Neural cell (in vitro differentiated cells): Measurements from ENCODE around the gene CHRM1. TPM values are rescaled to one million over a fixed set of nuclear protein-coding genes. Genes with fewer than 3 reads are reported as not detected.

Experiments used
- H2AFZ ChIP-seq: fragments of 200-600, 300-800 bp; sonication (generic), shearing (Covaris generic); 2 replicates; pipeline ENCODE4 v1.6.0; 2014; ENCODE audit warnings: low read depth, mild to moderate bottlenecking, antibody characterized with exemption, low read length, moderate library complexity
- H3F3A ChIP-seq: fragments of 200-600 bp; shearing (Covaris generic); 2 replicates; pipeline ENCODE4 v1.6.1; 2016; ENCODE audit warnings: mild to moderate bottlenecking, moderate library complexity, mixed read lengths, antibody characterized with exemption, low read length; ENCODE audit not compliant: insufficient read depth, poor library complexity, severe bottlenecking
- H3K27ac ChIP-seq: fragments of 200-600, 300-800 bp; sonication (generic), shearing (Covaris generic); 2 replicates; pipeline ENCODE4 v1.5.1; 2014; ENCODE audit warnings: mild to moderate bottlenecking, low read length, moderate library complexity
- H3K27me3 ChIP-seq: fragments of 300-800, 200-600 bp; sonication (generic), shearing (Covaris generic); 2 replicates; pipeline ENCODE4 v1.6.0; 2014; ENCODE audit warnings: mild to moderate bottlenecking, low read depth, low read length, moderate library complexity; ENCODE audit not compliant: insufficient read depth
- H3K36me3 ChIP-seq: fragments of 300-800, 200-600 bp; sonication (generic), shearing (Covaris generic); 2 replicates; pipeline ENCODE4 v1.5.1; 2014; ENCODE audit warnings: mild to moderate bottlenecking, antibody characterized with exemption, low read length, moderate library complexity; ENCODE audit not compliant: insufficient read depth
- H3K4me2 ChIP-seq: fragments of 300-800, 200-600 bp; sonication (generic), shearing (Covaris generic); 2 replicates; pipeline ENCODE4 v1.6.0; 2014; ENCODE audit warnings: mild to moderate bottlenecking, low read length
- H3K4me3 ChIP-seq: fragments of 300-800, 200-600 bp; sonication (generic), shearing (Covaris generic); 2 replicates; pipeline ENCODE4 v1.5.1; 2014; ENCODE audit warnings: mild to moderate bottlenecking, low read length, moderate library complexity
- H3K79me2 ChIP-seq: fragments of 200-600 bp; shearing (Covaris generic); replicated peaks from 2 replicates; pipeline ENCODE4 v1.6.0; 2014; ENCODE audit warnings: mild to moderate bottlenecking, low read length, moderate library complexity; ENCODE audit not compliant: insufficient read depth
- H3K9ac ChIP-seq: fragments of 300-800, 200-600 bp; sonication (generic), shearing (Covaris generic); 2 replicates; pipeline ENCODE4 v1.6.1; 2016; ENCODE audit warnings: mild to moderate bottlenecking, low read length, mixed read lengths
- H3K9me2 ChIP-seq: fragments of 200-600 bp; shearing (Covaris generic); 2 replicates; pipeline ENCODE4 v1.6.1; 2016; ENCODE audit warnings: mild to moderate bottlenecking, low read length, mixed read lengths; ENCODE audit not compliant: insufficient read depth
- H3K9me3 ChIP-seq: fragments of 200-600, 300-800 bp; sonication (generic), shearing (Covaris generic); 2 replicates; pipeline ENCODE4 v1.6.1; 2016; ENCODE audit warnings: mild to moderate bottlenecking, mixed run types, low read length, moderate library complexity, mixed read lengths
- H4K20me1 ChIP-seq: fragments of 200-600 bp; shearing (Covaris generic); 2 replicates; pipeline ENCODE4 v1.6.1; 2016; ENCODE audit warnings: mild to moderate bottlenecking, mixed run types; ENCODE audit not compliant: insufficient read depth
- CTCF ChIP-seq: fragments of 450-650 bp; IDR thresholded peaks from 2 replicates; pipeline ENCODE4 v1.5.1; 2014; ENCODE audit warnings: antibody characterized with exemption, mild to moderate bottlenecking, moderate library complexity; ENCODE audit not compliant: poor library complexity, severe bottlenecking
- EP300 ChIP-seq: fragments of 450-650 bp; conservative IDR thresholded peaks from 2 replicates; pipeline ENCODE4 v1.6.1; 2014; ENCODE audit warnings: antibody characterized with exemption, mild to moderate bottlenecking, moderate library complexity; ENCODE audit not compliant: poor library complexity, severe bottlenecking
- EZH2 ChIP-seq: fragments of 200-600, 300-800 bp; shearing (Covaris generic), sonication (generic); IDR thresholded peaks from 2 replicates; pipeline ENCODE4 v1.6.1; 2014; ENCODE audit warnings: antibody characterized with exemption, low read length, borderline replicate concordance, mild to moderate bottlenecking; ENCODE audit not compliant: insufficient read depth, poor library complexity, severe bottlenecking
- MXI1 ChIP-seq: fragments of 450-650 bp; conservative IDR thresholded peaks from 2 replicates; pipeline ENCODE4 v1.6.1; 2014; ENCODE audit warnings: antibody characterized with exemption, mild to moderate bottlenecking; ENCODE audit not compliant: poor library complexity, severe bottlenecking
- POLR2AphosphoS5 ChIP-seq: IDR thresholded peaks from 2 replicates; pipeline ENCODE4 v1.6.1; 2012
- RAD21 ChIP-seq: fragments of 450-650 bp; conservative IDR thresholded peaks from 2 replicates; pipeline ENCODE4 v1.6.1; 2014; ENCODE audit warnings: antibody characterized with exemption, mild to moderate bottlenecking, moderate library complexity
- SMC3 ChIP-seq: fragments of 450-650 bp; conservative IDR thresholded peaks from 2 replicates; pipeline ENCODE4 v1.6.1; 2014; ENCODE audit warnings: antibody characterized with exemption, mild to moderate bottlenecking, moderate library complexity; ENCODE audit not compliant: poor library complexity
- TAF1 ChIP-seq: IDR thresholded peaks from 2 replicates; pipeline ENCODE4 v1.6.1; 2012; ENCODE audit warnings: low read depth
- polyA plus RNA-seq: library from polyadenylated mRNA; depleted of rRNA; stranded (reverse); fragments of >200 nt; gene quantifications from 2 replicates; pipeline ENCODE4 v1.2.3, GENCODE V29; 2014
- TF ChIP-seq, protein P1 (sequence below): IDR thresholded peaks from 2 replicates; pipeline ENCODE4 v1.6.1; 2012; ENCODE audit warnings: borderline replicate concordance

Gene CHRM1
- polyA plus RNA-seq, 1 donor from 2014 or later: not detected

DNA sequence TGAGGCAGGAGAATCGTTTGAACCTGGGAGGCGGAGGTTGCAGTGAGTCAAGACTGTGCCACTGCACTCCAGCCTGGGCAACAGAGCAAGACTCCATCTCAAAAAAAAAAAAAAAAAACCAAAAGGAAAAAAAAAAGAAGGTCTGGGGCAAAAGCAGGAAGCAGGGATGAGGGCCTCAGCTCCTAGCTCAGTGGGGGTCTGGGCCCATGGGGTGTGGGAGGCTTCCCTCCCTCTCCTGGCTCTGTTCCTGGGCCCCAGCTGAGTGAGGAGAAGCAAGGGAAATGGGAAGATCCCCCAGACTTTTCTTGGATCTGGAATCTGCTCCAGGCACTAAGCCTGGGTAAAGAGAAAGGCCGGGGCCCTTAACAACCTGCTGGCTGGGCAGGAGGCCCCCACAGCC, 8.9 kb downstream of the CHRM1 start:
- H3K27me3 ChIP-seq: no peaks in the 10 kb centered on the region
- no peaks in the 10 kb centered on the region for H3K79me2 ChIP-seq
- H3K27ac ChIP-seq: no peak overlapping the region
- H2AFZ ChIP-seq: no peak overlapping the region
- no peaks in the 10 kb centered on the region for H3K9me3 ChIP-seq
- no peaks in the 10 kb centered on the region for H3F3A ChIP-seq
- no peaks in the 10 kb centered on the region for H4K20me1 ChIP-seq
- no peak overlapping the region for H3K9ac ChIP-seq
- H3K4me2 ChIP-seq: no peak overlapping the region
- H3K4me3 ChIP-seq: no peak overlapping the region
- H3K36me3 ChIP-seq: no peaks in the 10 kb centered on the region
- H3K9me2 ChIP-seq: no peaks in the 10 kb centered on the region
- no peak for TF ChIP-seq MXI1
- TF ChIP-seq SMC3: no peak
- no peak for TF ChIP-seq CTCF
- no peak for TF ChIP-seq EZH2
- TF ChIP-seq POLR2AphosphoS5: no peak
- TF ChIP-seq, protein P1, sequence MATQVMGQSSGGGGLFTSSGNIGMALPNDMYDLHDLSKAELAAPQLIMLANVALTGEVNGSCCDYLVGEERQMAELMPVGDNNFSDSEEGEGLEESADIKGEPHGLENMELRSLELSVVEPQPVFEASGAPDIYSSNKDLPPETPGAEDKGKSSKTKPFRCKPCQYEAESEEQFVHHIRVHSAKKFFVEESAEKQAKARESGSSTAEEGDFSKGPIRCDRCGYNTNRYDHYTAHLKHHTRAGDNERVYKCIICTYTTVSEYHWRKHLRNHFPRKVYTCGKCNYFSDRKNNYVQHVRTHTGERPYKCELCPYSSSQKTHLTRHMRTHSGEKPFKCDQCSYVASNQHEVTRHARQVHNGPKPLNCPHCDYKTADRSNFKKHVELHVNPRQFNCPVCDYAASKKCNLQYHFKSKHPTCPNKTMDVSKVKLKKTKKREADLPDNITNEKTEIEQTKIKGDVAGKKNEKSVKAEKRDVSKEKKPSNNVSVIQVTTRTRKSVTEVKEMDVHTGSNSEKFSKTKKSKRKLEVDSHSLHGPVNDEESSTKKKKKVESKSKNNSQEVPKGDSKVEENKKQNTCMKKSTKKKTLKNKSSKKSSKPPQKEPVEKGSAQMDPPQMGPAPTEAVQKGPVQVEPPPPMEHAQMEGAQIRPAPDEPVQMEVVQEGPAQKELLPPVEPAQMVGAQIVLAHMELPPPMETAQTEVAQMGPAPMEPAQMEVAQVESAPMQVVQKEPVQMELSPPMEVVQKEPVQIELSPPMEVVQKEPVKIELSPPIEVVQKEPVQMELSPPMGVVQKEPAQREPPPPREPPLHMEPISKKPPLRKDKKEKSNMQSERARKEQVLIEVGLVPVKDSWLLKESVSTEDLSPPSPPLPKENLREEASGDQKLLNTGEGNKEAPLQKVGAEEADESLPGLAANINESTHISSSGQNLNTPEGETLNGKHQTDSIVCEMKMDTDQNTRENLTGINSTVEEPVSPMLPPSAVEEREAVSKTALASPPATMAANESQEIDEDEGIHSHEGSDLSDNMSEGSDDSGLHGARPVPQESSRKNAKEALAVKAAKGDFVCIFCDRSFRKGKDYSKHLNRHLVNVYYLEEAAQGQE: no peak
- TF ChIP-seq EP300: no peak
- no peak for TF ChIP-seq RAD21
- no peak for TF ChIP-seq TAF1

- Histone ChIP-seq H3K4me3 (no peak overlapping the region), H3K36me3 (no peaks in the 10 kb centered on the region), H3K9me3 (no peaks in the 10 kb centered on the region), H3K4me2 (no peak overlapping the region), H4K20me1 (no peaks in the 10 kb centered on the region), H3K27me3 (no peaks in the 10 kb centered on the region), H3F3A (no peaks in the 10 kb centered on the region), H3K27ac (no peak overlapping the region), H3K79me2 (no peaks in the 10 kb centered on the region), H3K9me2 (no peaks in the 10 kb centered on the region), H3K9ac (no peak overlapping the region), H2AFZ (no peak overlapping the region)
- TF ChIP-seq CTCF (no peak), EZH2 (no peak), POLR2AphosphoS5 (no peak), SMC3 (no peak), EP300 (no peak), MXI1 (no peak), RAD21 (no peak), TAF1 (no peak)
- TF ChIP-seq, protein P1: no peak
These were observed 9.7 kb downstream of the CHRM1 start for GRCh38 chr11:62911137-62912130.
